A673 (cell line): ENCODE results near the gene ZNF213. TPM values are rescaled to one million over a fixed set of nuclear protein-coding genes. Genes with fewer than 3 reads are reported as not detected.

ENCODE experiments used
- BruUV-seq: library from RNA; stranded (reverse); fragments of 400-500 nt; replicated peaks from 2 replicates; lab custom pipeline; 2021; lab: Mats Ljungman, UMichigan
- CTCF ChIA-PET: fragments of 300-600 bp; sonication (Branson Sonifier 250); formaldehyde crosslinking; loops from one replicate; lab custom pipeline; 2022; ENCODE audit warnings: antibody characterized with exemption; lab: Charles Lee
- POLR2A ChIA-PET: fragments of 300-600 bp; sonication (Branson Sonifier 250); formaldehyde crosslinking; loops from one replicate; lab custom pipeline; 2022; ENCODE audit warnings: antibody characterized with exemption; ENCODE audit not compliant: low non-redundant PET; lab: Charles Lee
- DNase-seq: peaks from one replicate; pipeline ENCODE4 v3.0.0-alpha.2; 2015; ENCODE audit warnings: low spot score
- H3K27ac ChIP-seq: fragments of 200-600 bp; sonication (generic); 2 replicates; pipeline ENCODE4 v1.5.1; 2016; ENCODE audit warnings: mixed run types, low read depth, mild to moderate bottlenecking, mixed read lengths, antibody characterized with exemption, low read length; ENCODE audit not compliant: poor library complexity, severe bottlenecking
- H3K27me3 ChIP-seq: fragments of 200-600 bp; sonication (generic); replicated peaks from 2 replicates; pipeline ENCODE4 v1.6.1; 2017; ENCODE audit warnings: mixed run types, low read depth, mild to moderate bottlenecking, mixed read lengths, antibody characterized with exemption, low read length; ENCODE audit not compliant: insufficient read depth, poor library complexity
- H3K36me3 ChIP-seq: fragments of 200-600 bp; sonication (generic); 2 replicates; pipeline ENCODE4 v1.6.1; 2016; ENCODE audit warnings: mixed run types, mild to moderate bottlenecking, mixed read lengths, antibody characterized with exemption, low read length; ENCODE audit not compliant: insufficient read depth, poor library complexity, severe bottlenecking
- H3K4me1 ChIP-seq: fragments of 200-600 bp; sonication (generic); 2 replicates; pipeline ENCODE4 v1.6.1; 2017; ENCODE audit warnings: mixed run types, mild to moderate bottlenecking, mixed read lengths, antibody characterized with exemption, low read length; ENCODE audit not compliant: insufficient read depth, poor library complexity, severe bottlenecking
- H3K4me3 ChIP-seq: fragments of 200-600 bp; sonication (generic); 2 replicates; pipeline ENCODE4 v1.5.1; 2016; ENCODE audit warnings: low read depth, mixed run types, mild to moderate bottlenecking, mixed read lengths, low read length; ENCODE audit not compliant: poor library complexity, severe bottlenecking
- H3K9me3 ChIP-seq: fragments of 200-600 bp; sonication (generic); 2 replicates; pipeline ENCODE4 v1.6.1; 2016; ENCODE audit warnings: mixed run types, low read depth, mild to moderate bottlenecking, mixed read lengths, antibody characterized with exemption, low read length; ENCODE audit not compliant: poor library complexity, severe bottlenecking
- EZH2 ChIP-seq: fragments of 200-600 bp; sonication (generic); IDR thresholded peaks from 2 replicates; pipeline ENCODE4 v1.6.1; 2017; ENCODE audit warnings: borderline replicate concordance, low read depth, mild to moderate bottlenecking, mixed read lengths, antibody characterized with exemption, low read length; ENCODE audit not compliant: poor library complexity, severe bottlenecking
- intact Hi-C: fragments of 100-400 bp; cut with micrococcal nuclease; formaldehyde crosslinking; loops from one replicate; pipeline ENCODE4 v1.10.0; 2022; ENCODE audit not compliant: unreplicated experiment
- total RNA-seq: library from RNA; stranded (reverse); gene quantifications from 2 replicates; pipeline ENCODE4 v1.2.3, GENCODE V29; 2021
- TF ChIP-seq, protein P1 (sequence below): fragments of 300-800, 200-600 bp; sonication (generic); conservative IDR thresholded peaks from 2 replicates; pipeline ENCODE4 v1.5.1; 2017; ENCODE audit warnings: low read depth, mild to moderate bottlenecking, antibody characterized with exemption, low read length, moderate library complexity, mixed read lengths

The ZNF213 gene
- total RNA-seq, 1 experiment from 2014 or later = 16.0 TPM

DNA sequence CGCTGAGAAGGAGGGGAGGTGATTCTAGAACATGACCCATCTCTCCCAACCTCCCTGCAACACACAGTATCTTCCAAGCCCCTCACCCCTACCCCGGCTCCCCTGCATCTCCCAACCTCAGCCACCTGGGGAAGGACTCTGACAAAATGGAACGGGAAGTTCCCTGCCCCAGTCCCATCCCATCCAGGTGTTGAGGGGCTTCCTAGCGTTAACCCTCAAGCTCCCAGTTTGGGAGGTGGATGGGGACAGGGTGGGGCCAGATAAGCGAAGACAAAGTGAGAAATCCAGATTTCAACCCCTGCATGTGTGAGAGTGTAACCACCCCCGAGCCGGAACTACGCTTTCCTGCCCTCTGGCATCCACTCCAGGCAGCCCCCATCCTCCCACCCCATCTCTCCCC lies 37.6 kb upstream of the ZNF213 start:
- no TSS peak for BruUV-seq
- H3K4me1 ChIP-seq = peaks cover 14% of the 10 kb centered on the region
- TF ChIP-seq EZH2 = no peak
- TF ChIP-seq, protein P1, sequence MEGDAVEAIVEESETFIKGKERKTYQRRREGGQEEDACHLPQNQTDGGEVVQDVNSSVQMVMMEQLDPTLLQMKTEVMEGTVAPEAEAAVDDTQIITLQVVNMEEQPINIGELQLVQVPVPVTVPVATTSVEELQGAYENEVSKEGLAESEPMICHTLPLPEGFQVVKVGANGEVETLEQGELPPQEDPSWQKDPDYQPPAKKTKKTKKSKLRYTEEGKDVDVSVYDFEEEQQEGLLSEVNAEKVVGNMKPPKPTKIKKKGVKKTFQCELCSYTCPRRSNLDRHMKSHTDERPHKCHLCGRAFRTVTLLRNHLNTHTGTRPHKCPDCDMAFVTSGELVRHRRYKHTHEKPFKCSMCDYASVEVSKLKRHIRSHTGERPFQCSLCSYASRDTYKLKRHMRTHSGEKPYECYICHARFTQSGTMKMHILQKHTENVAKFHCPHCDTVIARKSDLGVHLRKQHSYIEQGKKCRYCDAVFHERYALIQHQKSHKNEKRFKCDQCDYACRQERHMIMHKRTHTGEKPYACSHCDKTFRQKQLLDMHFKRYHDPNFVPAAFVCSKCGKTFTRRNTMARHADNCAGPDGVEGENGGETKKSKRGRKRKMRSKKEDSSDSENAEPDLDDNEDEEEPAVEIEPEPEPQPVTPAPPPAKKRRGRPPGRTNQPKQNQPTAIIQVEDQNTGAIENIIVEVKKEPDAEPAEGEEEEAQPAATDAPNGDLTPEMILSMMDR = no peak
- no peak overlapping the region for H3K4me3 ChIP-seq
- ChIA-PET POLR2A (no interaction called here), CTCF (interaction anchor here (1.3 kb wide), 1 partner anchor 65 kb away, joined by 3 read pairs; no protein-coding TSS in a partner anchor)
- intact Hi-C loops = no loop called here
- no peaks in the 10 kb centered on the region for H3K27me3 ChIP-seq
- no peak for DNase-seq
- H3K27ac ChIP-seq = no peak overlapping the region
- no peaks in the 10 kb centered on the region for H3K9me3 ChIP-seq
- H3K36me3 ChIP-seq = no peaks in the 10 kb centered on the region

DNA sequence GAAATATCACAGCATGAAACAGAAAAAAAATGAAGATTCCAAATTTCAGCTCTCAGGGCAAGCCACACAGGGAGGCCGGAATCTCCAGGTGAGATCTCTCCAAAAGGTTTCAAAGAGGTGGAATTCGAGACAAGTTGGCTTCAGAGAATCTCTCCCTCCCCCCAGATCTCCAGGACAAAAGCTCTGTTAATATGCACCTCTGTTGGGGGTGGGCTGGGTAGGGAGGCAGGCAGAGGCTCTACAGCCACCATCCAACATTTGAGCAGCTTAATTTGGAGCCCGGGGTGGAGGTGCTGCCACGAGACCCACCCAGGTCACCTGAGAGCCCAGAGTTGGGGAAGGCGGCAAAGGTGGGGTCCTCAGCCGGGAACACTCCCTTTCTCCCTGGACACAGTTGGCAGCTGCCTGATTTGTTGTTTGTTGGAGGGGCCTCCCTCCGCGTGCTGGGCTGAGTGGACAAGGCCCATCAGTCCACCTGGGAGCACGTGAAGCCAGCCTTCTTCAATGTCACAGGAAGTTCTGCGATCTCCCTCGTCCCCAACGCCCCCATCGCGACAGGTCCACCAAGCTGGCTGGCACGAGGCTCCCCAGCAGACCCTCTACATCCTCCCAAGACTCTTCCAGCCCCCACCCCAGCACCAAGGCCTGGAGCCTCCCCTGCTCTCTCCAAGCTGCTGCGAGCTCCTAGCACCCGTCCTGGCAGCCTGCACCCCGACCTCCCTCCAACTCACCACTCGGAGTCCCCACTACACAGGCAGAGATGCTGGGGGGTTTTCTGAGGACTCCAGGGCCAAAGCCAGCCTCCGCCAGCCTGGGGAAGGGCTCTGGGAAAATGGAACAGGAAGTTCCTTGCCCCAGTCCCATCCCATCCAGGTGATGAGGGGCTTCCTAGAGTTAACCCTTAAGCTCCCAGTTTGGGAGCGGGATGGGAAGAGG lies 36.1 kb upstream of the ZNF213 start, which contains the start of gene ZSCAN10:
TSS of gene ZSCAN10 (minus strand) at position 836 of the 936 bp plus-strand sequence. CDS start 6,357 bp downstream, outside the sequence.
- BruUV-seq = no TSS peak
- Histone ChIP-seq H3K36me3 (no peaks in the 10 kb centered on the region), H3K27ac (no peak within 1 kb of the TSS), H3K9me3 (no peaks in the 10 kb centered on the region), H3K27me3 (no peaks in the 10 kb centered on the region), H3K4me3 (no peak within 1 kb of the TSS), H3K4me1 (peaks cover 14% of the 10 kb centered on the region)
- POLR2A ChIA-PET = no interaction called here
- no peak for DNase-seq
- intact Hi-C loops = no loop called here
- no peak for TF ChIP-seq EZH2
- TF ChIP-seq, protein P1 = no peak
- CTCF ChIA-PET = interaction anchor here (0.9 to 1.3 kb wide), 2 partner anchors 18 to 66 kb away, joined by 3 to 9 read pairs; no protein-coding TSS in a partner anchor

DNA sequence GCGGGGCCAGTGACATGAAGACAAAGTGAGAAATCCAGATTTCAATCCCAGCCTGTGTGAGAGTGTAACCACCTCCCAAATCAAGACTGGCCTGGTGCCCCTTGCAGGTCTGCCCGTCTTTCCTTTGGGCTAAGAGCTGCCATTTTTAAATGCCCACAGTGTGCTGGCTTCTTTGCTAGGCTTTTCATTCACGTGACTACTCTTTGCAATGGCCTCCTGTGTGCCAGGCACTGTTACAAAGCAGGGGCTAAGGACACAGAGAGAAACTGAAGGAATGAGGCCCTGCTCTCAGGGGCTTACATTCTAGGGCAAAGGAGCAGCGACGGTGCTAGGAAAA lies 35.5 kb upstream of the ZNF213 start:
- Histone ChIP-seq H3K4me1 (peaks cover 14% of the 10 kb centered on the region), H3K27me3 (no peaks in the 10 kb centered on the region), H3K4me3 (no peak overlapping the region), H3K27ac (no peak overlapping the region), H3K9me3 (no peaks in the 10 kb centered on the region), H3K36me3 (no peaks in the 10 kb centered on the region)
- ChIA-PET POLR2A (no interaction called here), CTCF (no interaction called here)
- no TSS peak for BruUV-seq
- no peak for DNase-seq
- TF ChIP-seq EZH2 = no peak
- intact Hi-C loops = no loop called here
